Psoas muscle (tissue), 8 donors: ENCODE measurements around the gene ZBTB46. TPM values are rescaled to one million over a fixed set of nuclear protein-coding genes. Genes with fewer than 3 reads are reported as not detected.

Source experiments
- ATAC-seq, 4 donors: fragments of 200-7000 bp; cut with Tn5 transposase; one replicate each; pipeline ENCODE4 v1.9.1; 2020; ENCODE audit warnings: moderate library complexity in 3 of 4, mild to moderate bottlenecking in 2 of 4
- DNase-seq, 2 donors: peaks; one replicate each; pipeline ENCODE4 v3.0.0-alpha.2; 2020
- H3K27ac ChIP-seq: fragments of 200-600 bp; one replicate; pipeline ENCODE4 v1.8.0; 2022
- H3K27me3 ChIP-seq, 3 donors: fragments of 200-600 bp in 1 of 3; one replicate each; pipeline versions ENCODE4 v1.6.1 to v1.8.0; 2013 to 2022; ENCODE audit warnings: low read length in 2 of 3, mild to moderate bottlenecking in 2 of 3, moderate library complexity in 1 of 3; ENCODE audit not compliant: insufficient read depth in 3 of 3
- H3K36me3 ChIP-seq, 2 donors: fragments of 200-600 bp in 1 of 2; one replicate each; pipeline versions ENCODE4 v1.6.1 to v1.8.0; 2013 to 2022; ENCODE audit warnings: low read depth in 1 of 2, mild to moderate bottlenecking in 1 of 2, moderate library complexity in 1 of 2; ENCODE audit not compliant: insufficient read depth in 1 of 2
- H3K4me1 ChIP-seq: fragments of 200-600 bp; one replicate; pipeline ENCODE4 v1.8.0; 2022
- H3K4me3 ChIP-seq: fragments of 200-600 bp; one replicate; pipeline ENCODE4 v1.8.0; 2022; ENCODE audit warnings: mild to moderate bottlenecking
- H3K9me3 ChIP-seq: fragments of 200-600 bp; one replicate; pipeline ENCODE4 v1.8.0; 2022
- WGBS, 3 donors: extraction: QIAGEN DNeasy Blood & Tissue Kit; methylation state at CpG; one replicate each; pipeline versions ENCODE4 v1.1.6 to v1.1.7; 2013; 5-methylcytosine and 5-hydroxymethylcytosine counted together
- intact Hi-C, 2 donors: fragments of 100-400 bp; cut with DNase I; formaldehyde crosslinking; loops; one replicate each; pipeline versions ENCODE4 v1.11.0 to v1.14.2; 2022
- polyA plus RNA-seq, 3 donors: library from polyadenylated mRNA; stranded (reverse); fragments of 200-250 nt; gene quantifications; one replicate each; pipeline ENCODE4 v1.2.3, GENCODE V29; 2013
- total RNA-seq, 4 donors: library from RNA; stranded (reverse); fragmentation: NEBNext Ultra II Directional in 2 of 4; extraction: Animal tissue kit (Norgen Biotek cat#: 25700) in 2 of 4; gene quantifications; one replicate each; pipeline versions ENCODE4 v1.2.1 to v1.2.4, GENCODE V29; 2021 to 2023
- TF ChIP-seq, protein P1 (sequence below): fragments of 200-600 bp; IDR thresholded peaks from one replicate; pipeline ENCODE4 v1.8.0; 2022; ENCODE audit warnings: antibody characterized with exemption
- donor health status: healthy with polysubstance abuse.
- donor health status: DM: no; HTN: no; CAD: no; lungs with moderate emphysema.
- donor health status: Bipolar disorder and iron deficiency.
- donor health status: healthy.
- donor health status: DM: yes; HTN: yes; CAD: no.
- donor health status: DM: no; HTN: no; CAD: no.
- donor health status: DM: no; HTN: no; CAD: no.
- donor health status: DM: yes; HTN: yes; CAD: no.

The ZBTB46 gene
- total and polyA plus RNA-seq, 7 donors: 1.3 to 6.4 (median 4.5) TPM

DNA sequence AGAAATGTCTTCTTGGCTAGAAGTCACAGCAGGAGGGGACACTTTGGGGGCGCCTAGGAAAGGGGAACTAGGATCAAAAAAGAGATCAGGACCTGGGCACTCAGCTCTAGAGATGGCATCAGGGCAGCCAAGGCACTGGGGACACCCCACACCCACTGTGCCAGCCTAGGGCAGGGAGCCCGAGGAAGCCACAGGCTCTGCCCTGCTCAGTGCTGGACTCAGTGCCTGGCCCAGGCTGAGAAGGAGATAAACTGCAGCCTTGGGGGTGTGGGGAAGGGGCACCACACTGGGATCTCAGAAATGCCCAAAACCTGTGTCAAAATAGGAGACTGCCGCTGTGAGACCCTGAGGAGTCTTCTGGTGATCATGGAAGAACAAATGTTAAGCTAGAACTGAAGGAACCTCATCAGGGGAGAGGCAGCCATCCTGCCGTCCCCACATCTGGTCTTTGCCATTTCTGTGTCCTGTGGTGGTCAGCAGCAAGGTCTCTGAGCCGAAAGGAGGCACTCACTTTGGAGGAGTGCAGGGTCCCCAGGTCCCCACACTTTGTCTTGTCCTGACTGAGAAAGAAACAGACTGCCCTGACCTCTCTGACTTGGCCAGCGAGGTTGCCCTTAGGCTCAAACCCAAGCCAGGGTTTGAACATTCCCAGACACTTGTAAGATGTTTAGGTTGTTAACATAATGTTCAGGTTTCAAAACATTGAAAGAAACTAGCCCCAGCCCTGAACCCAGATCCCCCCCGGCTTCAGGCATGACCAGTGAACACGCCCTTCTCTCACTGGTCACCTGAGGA lies 125.6 kb downstream of the ZBTB46 start:
- intact Hi-C loops: no loop called here
- TF ChIP-seq, protein P1, sequence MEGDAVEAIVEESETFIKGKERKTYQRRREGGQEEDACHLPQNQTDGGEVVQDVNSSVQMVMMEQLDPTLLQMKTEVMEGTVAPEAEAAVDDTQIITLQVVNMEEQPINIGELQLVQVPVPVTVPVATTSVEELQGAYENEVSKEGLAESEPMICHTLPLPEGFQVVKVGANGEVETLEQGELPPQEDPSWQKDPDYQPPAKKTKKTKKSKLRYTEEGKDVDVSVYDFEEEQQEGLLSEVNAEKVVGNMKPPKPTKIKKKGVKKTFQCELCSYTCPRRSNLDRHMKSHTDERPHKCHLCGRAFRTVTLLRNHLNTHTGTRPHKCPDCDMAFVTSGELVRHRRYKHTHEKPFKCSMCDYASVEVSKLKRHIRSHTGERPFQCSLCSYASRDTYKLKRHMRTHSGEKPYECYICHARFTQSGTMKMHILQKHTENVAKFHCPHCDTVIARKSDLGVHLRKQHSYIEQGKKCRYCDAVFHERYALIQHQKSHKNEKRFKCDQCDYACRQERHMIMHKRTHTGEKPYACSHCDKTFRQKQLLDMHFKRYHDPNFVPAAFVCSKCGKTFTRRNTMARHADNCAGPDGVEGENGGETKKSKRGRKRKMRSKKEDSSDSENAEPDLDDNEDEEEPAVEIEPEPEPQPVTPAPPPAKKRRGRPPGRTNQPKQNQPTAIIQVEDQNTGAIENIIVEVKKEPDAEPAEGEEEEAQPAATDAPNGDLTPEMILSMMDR: no peak
- 86 to 93% (median 89%) methylated on average over 8 of the region's 8 CpGs for WGBS, 3 donors

DNA sequence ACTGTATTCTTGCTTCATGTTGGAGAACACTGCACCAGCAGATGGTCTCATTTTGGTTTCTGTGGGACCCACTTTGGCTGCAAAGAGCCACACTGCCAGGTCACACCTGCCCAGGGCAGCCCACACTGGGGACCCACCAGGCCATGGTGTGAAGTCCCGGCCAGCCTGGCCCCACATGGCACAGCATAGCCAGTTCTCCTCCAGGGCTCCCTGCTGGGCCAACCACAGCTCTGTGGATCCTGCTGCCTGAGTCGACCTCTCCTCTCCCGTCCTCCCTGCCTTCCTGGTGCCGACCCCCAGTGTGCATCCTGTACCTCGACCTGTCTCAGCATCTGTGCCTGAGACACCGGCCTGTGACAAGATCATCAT lies 126.3 kb downstream of the ZBTB46 start:
- peak in 1 of 2 donors; percentile 49 for DNase-seq
- ATAC-seq: no peak
- H3K27ac ChIP-seq: no peak overlapping the region
- no peaks in the 10 kb centered on the region for H3K27me3 ChIP-seq
- WGBS, 3 donors: 75 to 84% (median 78%) methylated on average over 6 of the region's 6 CpGs
- H3K4me3 ChIP-seq: no peak overlapping the region
- peaks cover 3 to 46% of the 10 kb centered on the region in 2 donors for H3K36me3 ChIP-seq
- H3K4me1 ChIP-seq: peaks cover 18% of the 10 kb centered on the region
- H3K9me3 ChIP-seq: no peaks in the 10 kb centered on the region
- TF ChIP-seq, protein P1: no peak
- intact Hi-C loops: loop anchor here in 1 of 2 donors (5.0 kb wide), 2 partner anchors 33 to 42 kb away; partner anchors contain the start of genes LIME1 and SLC2A4RG

More for the DNA sequence above, 125.6 kb downstream of the ZBTB46 start:
- Histone ChIP-seq H3K4me3 (no peak overlapping the region), H3K27me3 (no peaks in the 10 kb centered on the region), H3K27ac (no peak overlapping the region), H3K9me3 (no peaks in the 10 kb centered on the region), H3K4me1 (peaks cover 16% of the 10 kb centered on the region), H3K36me3 (peaks cover 0 to 47% of the 10 kb centered on the region in 2 donors)
- no peak for ATAC-seq
- DNase-seq: peak in 1 of 2 donors; percentile 34

DNA sequence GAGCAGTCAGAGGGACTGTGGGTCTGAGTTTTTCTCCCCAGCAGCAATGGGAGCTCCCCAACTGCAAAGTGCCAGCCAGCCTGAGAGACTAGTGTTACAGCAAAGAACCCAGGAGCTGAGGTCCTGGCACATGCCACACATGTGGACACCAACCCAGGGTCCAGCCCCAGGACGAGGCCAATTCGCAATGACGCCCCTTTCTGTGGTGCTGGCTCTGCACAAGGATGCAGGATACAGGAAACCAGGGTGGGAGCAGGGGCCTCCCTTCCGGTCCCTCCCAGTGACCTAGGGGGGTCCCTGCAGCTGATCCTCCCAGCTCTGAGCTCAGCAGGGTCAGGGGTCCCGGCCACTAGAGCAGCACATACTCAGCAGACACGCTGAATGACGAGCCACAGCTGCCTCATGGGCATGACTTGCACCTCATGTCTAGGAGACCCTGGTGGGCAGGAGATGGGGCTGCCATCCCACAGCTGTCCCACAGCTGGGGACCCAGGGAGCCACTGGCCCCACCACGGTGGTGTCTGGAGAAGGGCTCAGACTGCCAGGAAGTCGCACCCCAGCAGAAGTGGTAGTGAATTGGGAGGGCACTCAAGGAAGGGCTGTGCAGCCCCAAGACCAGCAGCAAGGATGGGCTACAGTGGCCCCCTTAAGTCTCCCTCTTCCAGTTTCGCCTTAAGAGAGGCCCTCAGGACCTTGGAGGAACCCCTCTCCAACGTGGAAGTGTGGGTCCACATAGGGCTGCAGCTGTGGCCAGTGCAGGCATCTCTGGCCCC lies 126.9 kb downstream of the ZBTB46 start:
- no peak for ATAC-seq
- no peak overlapping the region for H3K4me3 ChIP-seq
- TF ChIP-seq, protein P1: no peak
- H3K36me3 ChIP-seq: peaks cover 3 to 41% of the 10 kb centered on the region in 2 donors
- 76 to 82% (median 78%) methylated on average over 10 to 11 of the region's 11 CpGs for WGBS, 3 donors
- no peak overlapping the region for H3K27ac ChIP-seq
- H3K27me3 ChIP-seq: no peaks in the 10 kb centered on the region
- peak in 1 of 2 donors; percentile 42 for DNase-seq
- intact Hi-C loops: loop anchor here in 1 of 2 donors (5.0 kb wide), 2 partner anchors 33 to 42 kb away; partner anchors contain the start of genes LIME1 and SLC2A4RG
- no peaks in the 10 kb centered on the region for H3K9me3 ChIP-seq
- H3K4me1 ChIP-seq: peaks cover 19% of the 10 kb centered on the region

DNA sequence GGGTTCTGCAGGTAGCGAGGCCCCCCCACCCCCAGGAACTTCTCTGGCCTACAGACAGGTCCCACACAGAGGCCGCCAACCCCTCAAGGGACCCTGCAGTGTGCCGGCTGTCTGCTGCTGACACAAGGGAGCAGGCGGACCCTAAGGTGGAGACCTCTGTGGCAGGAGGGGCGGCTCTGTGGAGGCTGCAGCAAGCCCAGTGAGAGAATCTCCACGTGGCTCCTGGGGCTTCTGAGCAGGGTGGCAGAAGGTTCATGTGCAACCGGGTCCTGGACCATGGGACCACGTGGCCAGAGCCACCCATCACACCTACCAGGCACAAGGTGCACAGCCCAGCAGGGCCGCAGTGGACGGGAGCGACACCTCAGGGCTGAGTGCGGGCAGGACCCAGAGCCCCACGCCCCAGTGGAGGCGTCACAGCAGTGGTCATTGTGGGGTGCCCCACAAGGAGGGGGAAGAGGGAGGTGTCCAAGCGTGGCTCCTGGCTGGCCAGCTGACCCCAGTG lies 127.5 kb downstream of the ZBTB46 start:
- TF ChIP-seq, protein P1: no peak

More for the DNA sequence above, 127.5 kb downstream of the ZBTB46 start:
- ATAC-seq (no peak), DNase-seq (peak in 1 of 2 donors; percentile 55)
- 81 to 88% (median 86%) methylated on average over 15 of the region's 15 CpGs for WGBS, 3 donors
- Histone ChIP-seq H3K27me3 (no peaks in the 10 kb centered on the region), H3K4me3 (no peak overlapping the region), H3K4me1 (peaks cover 19% of the 10 kb centered on the region), H3K27ac (no peak overlapping the region), H3K9me3 (no peaks in the 10 kb centered on the region), H3K36me3 (peaks cover 3 to 39% of the 10 kb centered on the region in 2 donors)
- intact Hi-C loops: loop anchor here in 1 of 2 donors (5.0 kb wide), 2 partner anchors 34 to 41 kb away; partner anchors contain the start of genes LIME1 and SLC2A4RG
